Brain microvascular endothelial cell (primary cell): ENCODE data around the gene CDH4.
A peak's percentile ranks its signal among the peaks of the same experiment; 100 is the strongest.

ENCODE experiments used
- DNase-seq: peaks from one replicate; pipeline ENCODE4 v3.0.0-alpha.2; 2020
- H3K27ac ChIP-seq: fragments of 250-450 bp; sonication (Bioruptor Pico); 2 replicates; pipeline ENCODE4 v1.5.1; 2020; ENCODE audit warnings: mild to moderate bottlenecking, moderate library complexity
- H3K27me3 ChIP-seq: fragments of 250-450 bp; sonication (Bioruptor Pico); replicated peaks from 2 replicates; pipeline ENCODE4 v1.5.1; 2020; ENCODE audit warnings: mild to moderate bottlenecking
- H3K36me3 ChIP-seq: fragments of 250-450 bp; sonication (Bioruptor Pico); replicated peaks from 2 replicates; pipeline ENCODE4 v1.5.1; 2020; ENCODE audit warnings: mild to moderate bottlenecking
- H3K4me3 ChIP-seq: 2 replicates; pipeline ENCODE4 v1.5.1; 2011; ENCODE audit warnings: low read depth, mild to moderate bottlenecking, control low read depth, low read length, moderate library complexity
- in situ Hi-C: cut with HindIII; loops from 2 replicates; pipeline ENCODE4 v1.10.0; 2017; ENCODE audit warnings: low sequenced_read_pairs, low pct_ligation_motif_present
- TF ChIP-seq, protein P1 (sequence below): IDR thresholded peaks from 2 replicates; pipeline ENCODE4 v1.5.1; 2011; ENCODE audit warnings: low read depth, mild to moderate bottlenecking, moderate library complexity, low read length, control low read depth, inconsistent platforms; ENCODE audit errors: missing control alignments

CDH4 gene

GRCh38 chr20:61753316-61753942, 501.4 kb downstream of the CDH4 start:
- no peaks in the 10 kb centered on the region for H3K36me3 ChIP-seq
- no peak overlapping the region for H3K27ac ChIP-seq
- H3K27me3 ChIP-seq, result no peaks in the 10 kb centered on the region
- H3K4me3 ChIP-seq, result no peak overlapping the region
- in situ Hi-C loops, result no loop called here
- TF ChIP-seq, protein P1, sequence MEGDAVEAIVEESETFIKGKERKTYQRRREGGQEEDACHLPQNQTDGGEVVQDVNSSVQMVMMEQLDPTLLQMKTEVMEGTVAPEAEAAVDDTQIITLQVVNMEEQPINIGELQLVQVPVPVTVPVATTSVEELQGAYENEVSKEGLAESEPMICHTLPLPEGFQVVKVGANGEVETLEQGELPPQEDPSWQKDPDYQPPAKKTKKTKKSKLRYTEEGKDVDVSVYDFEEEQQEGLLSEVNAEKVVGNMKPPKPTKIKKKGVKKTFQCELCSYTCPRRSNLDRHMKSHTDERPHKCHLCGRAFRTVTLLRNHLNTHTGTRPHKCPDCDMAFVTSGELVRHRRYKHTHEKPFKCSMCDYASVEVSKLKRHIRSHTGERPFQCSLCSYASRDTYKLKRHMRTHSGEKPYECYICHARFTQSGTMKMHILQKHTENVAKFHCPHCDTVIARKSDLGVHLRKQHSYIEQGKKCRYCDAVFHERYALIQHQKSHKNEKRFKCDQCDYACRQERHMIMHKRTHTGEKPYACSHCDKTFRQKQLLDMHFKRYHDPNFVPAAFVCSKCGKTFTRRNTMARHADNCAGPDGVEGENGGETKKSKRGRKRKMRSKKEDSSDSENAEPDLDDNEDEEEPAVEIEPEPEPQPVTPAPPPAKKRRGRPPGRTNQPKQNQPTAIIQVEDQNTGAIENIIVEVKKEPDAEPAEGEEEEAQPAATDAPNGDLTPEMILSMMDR, result no peak
- peak; percentile 18 for DNase-seq

DNA sequence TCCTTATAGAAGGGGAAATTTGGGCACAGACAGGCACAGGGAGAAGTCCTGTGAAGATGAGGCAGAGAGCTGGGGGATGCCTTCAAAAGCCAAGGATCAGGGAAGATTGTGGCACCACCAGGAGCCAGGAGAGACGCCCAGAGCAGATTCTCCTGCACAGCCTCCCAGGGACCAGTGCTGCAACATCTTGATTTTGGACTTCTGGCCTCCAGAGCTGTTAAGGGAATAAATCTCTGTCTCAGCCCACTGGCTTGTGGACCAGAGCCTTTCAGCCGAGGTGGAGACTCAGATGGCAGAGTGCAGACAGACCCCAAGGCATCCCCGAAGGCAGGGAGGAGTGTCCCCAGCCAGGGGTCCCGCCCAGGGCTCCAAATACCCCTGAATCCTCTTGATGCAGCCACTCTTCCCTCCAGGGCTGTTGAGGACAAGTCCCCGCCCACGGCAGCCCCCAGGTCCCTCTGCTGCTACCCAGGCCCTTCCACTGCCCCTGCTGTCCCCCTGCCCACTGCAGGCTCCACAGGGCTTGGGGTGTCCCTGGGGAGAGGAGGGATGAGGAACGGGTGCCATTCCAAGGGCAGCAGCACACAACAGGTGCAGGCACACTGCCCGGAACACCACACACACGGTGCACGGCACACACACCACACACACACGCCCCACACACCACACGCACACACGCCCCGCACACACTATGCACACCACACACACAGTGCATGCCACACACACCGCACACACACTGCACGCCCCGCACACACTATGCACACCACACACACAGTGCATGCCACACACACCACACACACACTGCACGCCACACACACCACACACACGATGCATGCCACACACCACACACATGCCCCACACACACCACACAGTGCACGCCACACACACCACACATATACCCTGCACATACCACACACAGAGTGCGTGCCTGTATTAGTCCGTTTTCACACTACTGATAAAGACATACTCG, 502.2 kb downstream of the CDH4 start:
- in situ Hi-C loops, result no loop called here
- no peak for DNase-seq

GRCh38 chr20:61754976-61755778, 503.1 kb downstream of the CDH4 start:
- no peaks in the 10 kb centered on the region for H3K36me3 ChIP-seq
- DNase-seq, result no peak
- no peak overlapping the region for H3K27ac ChIP-seq
- TF ChIP-seq, protein P1, result no peak
- in situ Hi-C loops, result no loop called here
- no peak overlapping the region for H3K4me3 ChIP-seq
- H3K27me3 ChIP-seq, result no peaks in the 10 kb centered on the region

More for the DNA sequence above, 502.2 kb downstream of the CDH4 start:
- Histone ChIP-seq H3K27ac (no peak overlapping the region), H3K4me3 (no peak overlapping the region), H3K27me3 (no peaks in the 10 kb centered on the region), H3K36me3 (no peaks in the 10 kb centered on the region)
- TF ChIP-seq, protein P1, result no peak

GRCh38 chr20:61755971-61756845, 504.1 kb downstream of the CDH4 start:
- Histone ChIP-seq H3K27ac (no peak overlapping the region), H3K4me3 (no peak overlapping the region), H3K27me3 (no peaks in the 10 kb centered on the region), H3K36me3 (no peaks in the 10 kb centered on the region)
- no peak for DNase-seq
- in situ Hi-C loops, result no loop called here
- TF ChIP-seq, protein P1, result no peak
